ENCODE measurements around the gene KRTAP10-9.
A peak's percentile ranks its signal among the peaks of the same experiment; 100 is the strongest.
"Not testable (repeated sequence)": the region's sequence is repeated elsewhere in the genome, so short reads cannot be mapped to it uniquely, and the experiment has no call there.

The KRTAP10-9 gene

GRCh38 chr21:44589586-44590305, 37.1 kb upstream of the KRTAP10-9 start:
- Mint-ChIP-seq H3K27ac (ENCODE audit: low read depth) (peak overlapping the region; percentile 35), H3K4me3 (no peak overlapping the region), H3K9me3 (peaks cover 5% of the 10 kb centered on the region), H3K36me3 (ENCODE audit: insufficient read depth) (peaks cover 4% of the 10 kb centered on the region), H3K27me3 (peaks cover 49% of the 10 kb centered on the region), H3K4me1 (peaks cover 4% of the 10 kb centered on the region)
- ATAC-seq (replicated peaks; ENCODE audit: extremely low read depth, poor library complexity, severe bottlenecking) = no peak
- DNase-seq (ENCODE audit: low spot score in 2 of 2) = no peak

- peaks cover 44% of the 10 kb centered on the region for H3K27me3 Mint-ChIP-seq
- ATAC-seq (replicated peaks; ENCODE audit: extremely low read depth, poor library complexity, severe bottlenecking) = no peak
Measured at GRCh38 chr21:44590311-44590721, 36.6 kb upstream of the KRTAP10-9 start.

GRCh38 chr21:44590897-44591800, 35.7 kb upstream of the KRTAP10-9 start:
- not testable (repeated sequence) for H3K27ac Mint-ChIP-seq (ENCODE audit: low read depth); H3K36me3 Mint-ChIP-seq (ENCODE audit: insufficient read depth); H3K4me3 Mint-ChIP-seq; H3K9me3 Mint-ChIP-seq; ATAC-seq (replicated peaks; ENCODE audit: extremely low read depth, poor library complexity, severe bottlenecking); DNase-seq (ENCODE audit: low spot score in 2 of 2)
- peaks cover 10% of the 10 kb centered on the region for H3K4me1 Mint-ChIP-seq
- H3K27me3 Mint-ChIP-seq = peaks cover 35% of the 10 kb centered on the region

More at GRCh38 chr21:44590311-44590721, 36.6 kb upstream of the KRTAP10-9 start:
- Mint-ChIP-seq H3K4me1 (peaks cover 8% of the 10 kb centered on the region), H3K4me3 (no peak overlapping the region), H3K36me3 (ENCODE audit: insufficient read depth) (peaks cover 4% of the 10 kb centered on the region), H3K27ac (ENCODE audit: low read depth) (peak overlapping the region; percentile 35), H3K9me3 (peaks cover 5% of the 10 kb centered on the region)
- no peak for DNase-seq (ENCODE audit: low spot score in 2 of 2)

GRCh38 chr21:44591801-44592130, 35.1 kb upstream of the KRTAP10-9 start:
- not testable (repeated sequence) for H3K4me3 Mint-ChIP-seq; H3K27ac Mint-ChIP-seq (ENCODE audit: low read depth); ATAC-seq (replicated peaks; ENCODE audit: extremely low read depth, poor library complexity, severe bottlenecking); DNase-seq (ENCODE audit: low spot score in 2 of 2); H3K9me3 Mint-ChIP-seq; H3K36me3 Mint-ChIP-seq (ENCODE audit: insufficient read depth)
- Mint-ChIP-seq H3K4me1 (peaks cover 10% of the 10 kb centered on the region), H3K27me3 (peaks cover 29% of the 10 kb centered on the region)

GRCh38 chr21:44592446-44593311, 34.2 kb upstream of the KRTAP10-9 start, which contains the start of gene KRTAP10-6:
TSS of gene KRTAP10-6 (minus strand) at chr21:44592505. CDS start at chr21:44592484, 21 bp downstream.
- ATAC-seq (replicated peaks; ENCODE audit: extremely low read depth, poor library complexity, severe bottlenecking) (no peak), DNase-seq (ENCODE audit: low spot score in 2 of 2) (no peak)
- Mint-ChIP-seq H3K4me1 (peaks cover 10% of the 10 kb centered on the region), H3K4me3 (no peak within 1 kb of the TSS), H3K9me3 (no peaks in the 10 kb centered on the region), H3K36me3 (ENCODE audit: insufficient read depth) (peaks cover 5% of the 10 kb centered on the region), H3K27ac (ENCODE audit: low read depth) (no peak within 1 kb of the TSS), H3K27me3 (peaks cover 20% of the 10 kb centered on the region)

- Mint-ChIP-seq H3K4me3 (no peak overlapping the region), H3K9me3 (no peaks in the 10 kb centered on the region), H3K27me3 (peaks cover 20% of the 10 kb centered on the region), H3K36me3 (ENCODE audit: insufficient read depth) (peaks cover 5% of the 10 kb centered on the region), H3K4me1 (peaks cover 10% of the 10 kb centered on the region), H3K27ac (ENCODE audit: low read depth) (no peak overlapping the region)
- ATAC-seq (replicated peaks; ENCODE audit: extremely low read depth, poor library complexity, severe bottlenecking) = no peak
- no peak for DNase-seq (ENCODE audit: low spot score in 2 of 2)
Measured at GRCh38 chr21:44593598-44594405, 33.1 kb upstream of the KRTAP10-9 start.

GRCh38 chr21:44594406-44594916, 32.4 kb upstream of the KRTAP10-9 start:
- ATAC-seq (replicated peaks; ENCODE audit: extremely low read depth, poor library complexity, severe bottlenecking) (no peak), DNase-seq (ENCODE audit: low spot score in 2 of 2) (no peak)
- Mint-ChIP-seq H3K9me3 (no peaks in the 10 kb centered on the region), H3K27me3 (peaks cover 18% of the 10 kb centered on the region), H3K36me3 (ENCODE audit: insufficient read depth) (peaks cover 5% of the 10 kb centered on the region), H3K4me3 (no peak overlapping the region), H3K27ac (ENCODE audit: low read depth) (no peak overlapping the region), H3K4me1 (peaks cover 10% of the 10 kb centered on the region)

- no peak for ATAC-seq (replicated peaks; ENCODE audit: extremely low read depth, poor library complexity, severe bottlenecking)
- Mint-ChIP-seq H3K27me3 (peaks cover 7% of the 10 kb centered on the region), H3K9me3 (no peaks in the 10 kb centered on the region), H3K4me1 (peaks cover 10% of the 10 kb centered on the region), H3K27ac (ENCODE audit: low read depth) (peak overlapping the region; percentile 8), H3K36me3 (ENCODE audit: insufficient read depth) (peaks cover 4% of the 10 kb centered on the region), H3K4me3 (no peak overlapping the region)
- no peak for DNase-seq (ENCODE audit: low spot score in 2 of 2)
Measured at GRCh38 chr21:44595524-44595923, 31.4 kb upstream of the KRTAP10-9 start.

GRCh38 chr21:44596068-44596725, 30.7 kb upstream of the KRTAP10-9 start:
- no peak for ATAC-seq (replicated peaks; ENCODE audit: extremely low read depth, poor library complexity, severe bottlenecking)
- Mint-ChIP-seq H3K36me3 (ENCODE audit: insufficient read depth) (peaks cover 4% of the 10 kb centered on the region), H3K27me3 (peaks cover 9% of the 10 kb centered on the region), H3K9me3 (no peaks in the 10 kb centered on the region), H3K27ac (ENCODE audit: low read depth) (no peak overlapping the region), H3K4me1 (peaks cover 10% of the 10 kb centered on the region), H3K4me3 (no peak overlapping the region)
- no peak for DNase-seq (ENCODE audit: low spot score in 2 of 2)

- ATAC-seq (replicated peaks; ENCODE audit: extremely low read depth, poor library complexity, severe bottlenecking) (no peak), DNase-seq (ENCODE audit: low spot score in 2 of 2) (no peak)
- Mint-ChIP-seq H3K9me3 (no peaks in the 10 kb centered on the region), H3K4me3 (no peak overlapping the region), H3K27me3 (peaks cover 17% of the 10 kb centered on the region), H3K4me1 (peaks cover 6% of the 10 kb centered on the region), H3K36me3 (ENCODE audit: insufficient read depth) (peaks cover 4% of the 10 kb centered on the region), H3K27ac (ENCODE audit: low read depth) (peak overlapping the region; percentile 84)
Measured at GRCh38 chr21:44598061-44598460, 28.8 kb upstream of the KRTAP10-9 start.

Data from central memory CD8-positive, alpha-beta T cell (primary cell).